Islet precursor cell (in vitro differentiated cells): ENCODE measurements around the gene SREK1.
A peak's percentile ranks its signal among the peaks of the same experiment; 100 is the strongest.
"Not testable (repeated sequence)": the region's sequence is repeated elsewhere in the genome, so short reads cannot be mapped to it uniquely, and the experiment has no call there.

Source experiments
- DNase-seq: peaks from one replicate; pipeline ENCODE4 v3.0.0-alpha.2; 2018

SREK1 gene

GRCh38 chr5:66168226-66168625 lies 24.1 kb downstream of the SREK1 start:
- DNase-seq: no peak

DNA sequence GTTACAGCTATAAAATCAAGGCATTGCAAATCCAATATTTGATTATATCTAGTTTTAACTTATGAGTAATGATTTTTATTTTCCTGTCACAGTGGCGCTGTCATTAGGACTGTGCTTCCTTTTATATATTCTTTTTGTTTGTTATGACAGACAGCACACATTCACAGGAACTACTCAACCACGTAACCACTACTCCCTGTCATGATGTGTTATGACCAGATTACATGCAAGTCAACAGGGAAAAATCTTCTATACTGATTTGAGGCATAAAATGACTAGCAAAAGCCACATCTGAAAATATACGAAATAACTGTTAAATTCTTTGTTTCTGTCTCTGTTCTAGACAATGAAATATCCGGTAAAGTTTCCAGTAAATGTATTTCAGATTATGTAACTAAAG lies 25.4 kb downstream of the SREK1 start:
- no peak for DNase-seq

GRCh38 chr5:66170195-66170919 lies 26.3 kb downstream of the SREK1 start:
- DNase-seq: no peak

DNA sequence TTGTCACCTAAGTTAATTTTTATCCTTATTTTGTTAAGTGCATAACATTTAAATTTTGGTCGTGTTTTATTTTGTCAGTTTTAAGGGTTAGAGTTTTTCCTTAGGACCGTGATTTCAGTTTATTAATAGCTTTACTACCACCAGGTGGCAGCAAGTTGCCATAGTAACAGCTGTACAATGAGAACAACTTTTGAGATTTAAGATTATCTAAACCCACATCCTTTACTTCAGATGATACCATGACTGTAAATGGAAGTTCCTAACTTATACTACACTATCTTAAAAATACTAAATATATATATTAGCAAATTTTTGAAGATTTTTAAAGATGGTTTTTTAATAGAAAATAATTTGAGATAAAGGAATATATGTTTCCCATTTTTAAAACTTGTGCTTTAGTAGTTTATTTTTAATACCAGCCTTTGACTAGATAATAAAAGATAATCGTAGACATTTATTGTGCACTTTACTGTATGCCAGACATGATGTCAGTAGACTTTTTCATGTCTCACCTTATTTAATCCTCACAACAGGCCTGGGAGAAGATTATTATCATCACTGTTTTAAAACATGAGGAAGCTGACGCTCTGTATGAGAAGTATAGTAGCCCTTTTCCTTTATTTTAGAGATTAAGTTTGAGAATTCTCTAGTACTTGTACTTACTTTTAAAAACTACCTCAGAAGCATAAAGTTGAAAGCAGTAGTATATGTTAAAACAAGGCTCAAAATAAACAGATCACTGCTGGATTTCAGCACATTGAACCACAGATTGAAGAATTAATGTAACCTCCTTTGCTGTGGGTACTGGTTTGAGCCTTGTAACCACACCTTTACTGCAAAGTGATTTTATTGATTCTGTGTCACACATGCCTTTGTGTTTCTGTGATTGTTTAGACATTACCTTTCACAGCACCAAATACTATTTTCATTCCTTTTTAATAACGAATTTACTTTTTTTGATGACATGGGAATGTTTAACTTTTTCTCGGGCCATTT lies 27.5 kb downstream of the SREK1 start:
- DNase-seq: no peak

DNA sequence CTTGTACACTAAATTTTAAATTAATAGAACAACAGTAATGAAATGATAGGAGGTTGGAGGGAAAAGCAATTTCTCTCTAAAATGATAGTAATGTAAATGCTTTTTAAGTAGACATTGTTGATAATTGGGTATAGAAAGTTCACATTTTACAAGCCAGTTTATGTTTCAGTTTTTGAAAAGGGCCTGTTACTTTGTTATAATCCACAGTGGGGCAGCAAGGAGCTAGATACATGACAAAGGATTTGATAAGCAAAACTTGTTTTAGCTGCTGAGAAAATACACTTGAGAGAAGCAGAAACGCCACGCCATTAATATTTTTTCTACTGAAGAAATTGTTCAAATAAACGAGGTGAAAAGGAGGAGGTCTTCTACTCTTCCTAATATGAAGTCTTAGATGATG lies 30.2 kb downstream of the SREK1 start:
- DNase-seq: no peak

DNA sequence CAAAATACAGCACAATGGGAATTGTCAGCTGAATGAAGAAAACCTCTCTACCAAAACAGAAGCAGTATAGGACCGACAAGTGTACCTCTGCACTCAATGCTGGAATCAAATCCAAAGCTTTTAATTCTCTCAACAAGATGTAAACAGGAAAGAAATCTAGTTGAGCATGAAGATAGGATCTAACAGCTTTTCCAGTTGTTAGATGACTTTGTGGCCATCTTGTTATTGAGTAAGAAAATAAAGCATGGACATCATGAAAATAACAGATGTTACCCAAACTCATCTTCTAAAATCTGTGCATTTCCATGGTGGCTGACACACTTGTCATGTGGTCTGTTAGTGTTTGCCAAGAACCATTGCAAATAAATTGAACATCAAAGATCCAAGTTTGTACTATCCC lies 34.7 kb downstream of the SREK1 start:
- no peak for DNase-seq

DNA sequence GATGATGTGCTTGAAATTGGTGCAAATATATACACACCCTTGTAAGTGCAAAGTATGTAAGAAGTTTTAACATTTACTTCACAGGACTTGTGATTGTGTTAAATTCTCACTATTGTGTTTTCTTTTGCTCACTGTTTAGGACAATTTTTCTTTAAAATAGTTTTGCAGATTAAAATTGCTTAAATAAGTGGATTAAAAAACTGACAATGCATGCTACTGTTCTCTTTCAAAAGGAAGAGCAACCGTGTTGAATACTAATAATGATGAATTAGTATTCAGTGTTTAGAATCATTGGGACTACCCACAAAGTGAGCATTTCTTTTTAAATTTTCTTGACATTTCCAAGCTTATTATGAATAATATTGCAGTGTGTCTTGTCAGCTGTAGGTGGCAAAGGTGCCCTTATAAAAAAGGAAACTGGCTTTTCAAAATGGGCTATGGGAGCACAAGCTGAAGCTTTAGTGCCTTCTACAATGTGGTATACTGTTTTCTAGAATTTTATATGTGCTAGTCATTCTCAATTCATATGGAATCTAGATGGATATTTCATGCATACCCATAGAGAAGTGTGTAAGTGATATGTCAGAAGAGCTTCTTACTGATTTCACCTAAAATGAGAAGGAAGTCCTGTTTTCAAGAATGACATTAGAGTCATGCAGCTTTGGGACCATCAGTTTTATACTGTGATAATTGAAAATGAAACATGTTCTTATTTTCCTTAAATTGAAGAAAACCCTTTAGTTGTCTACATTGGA lies 35.4 kb downstream of the SREK1 start:
- DNase-seq: no peak

GRCh38 chr5:66180282-66181155 lies 36.4 kb downstream of the SREK1 start:
- DNase-seq: no peak

DNA sequence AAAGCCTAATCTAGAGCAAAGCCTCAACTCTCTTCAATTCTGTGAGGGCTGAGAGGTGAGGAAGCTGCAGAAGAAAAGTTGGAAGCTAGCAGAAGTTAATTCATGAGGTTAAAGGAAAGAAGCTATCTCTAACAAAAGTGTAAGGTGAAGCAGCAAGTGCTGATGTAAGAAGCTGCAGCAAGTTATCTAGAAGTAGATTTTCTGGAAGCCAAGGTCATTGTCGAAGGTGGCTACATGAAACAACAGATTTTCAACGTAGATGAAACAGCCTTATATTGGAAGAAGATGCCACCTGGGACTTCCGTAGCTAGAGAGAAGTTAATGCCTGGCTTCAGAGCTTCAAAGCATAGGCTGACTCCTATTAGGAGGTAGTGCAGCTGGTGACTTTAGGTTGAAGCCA lies 42.0 kb downstream of the SREK1 start:
- DNase-seq: no peak

GRCh38 chr5:66193419-66193818 lies 49.3 kb downstream of the SREK1 start:
- DNase-seq: no peak

DNA sequence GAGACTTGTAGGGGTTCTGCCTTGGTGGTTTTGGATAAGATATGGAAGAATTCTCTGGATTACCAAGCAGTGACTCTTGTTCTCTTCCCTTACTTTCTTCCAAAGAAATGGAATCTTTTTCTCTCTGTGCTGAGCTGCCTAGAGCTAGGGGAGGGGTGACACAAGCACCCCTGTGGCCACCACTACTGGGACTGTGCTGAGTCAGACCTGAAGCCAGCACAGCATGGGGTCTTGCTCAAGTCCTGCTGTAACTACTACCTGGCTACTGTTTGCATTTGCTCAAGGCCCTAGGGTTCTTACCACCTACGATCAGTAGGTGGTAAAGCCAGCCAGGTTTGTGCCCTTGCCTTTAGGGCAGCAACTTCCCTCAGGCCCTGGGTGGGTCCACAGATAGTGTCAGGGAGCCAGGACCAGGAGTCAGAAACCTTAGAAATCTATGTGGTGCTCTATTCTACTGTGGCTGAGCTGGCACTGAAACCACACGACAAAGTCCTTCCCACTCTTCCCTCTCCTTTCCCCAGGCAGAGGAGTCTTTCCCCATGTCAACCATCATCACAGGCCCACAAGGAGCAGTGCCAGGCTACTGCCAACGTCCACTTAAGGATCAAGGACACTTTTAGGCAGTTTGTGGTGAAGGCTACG lies 53.8 kb downstream of the SREK1 start:
- DNase-seq: no peak

GRCh38 chr5:66198837-66199236 lies 54.7 kb downstream of the SREK1 start:
- DNase-seq: no peak

DNA sequence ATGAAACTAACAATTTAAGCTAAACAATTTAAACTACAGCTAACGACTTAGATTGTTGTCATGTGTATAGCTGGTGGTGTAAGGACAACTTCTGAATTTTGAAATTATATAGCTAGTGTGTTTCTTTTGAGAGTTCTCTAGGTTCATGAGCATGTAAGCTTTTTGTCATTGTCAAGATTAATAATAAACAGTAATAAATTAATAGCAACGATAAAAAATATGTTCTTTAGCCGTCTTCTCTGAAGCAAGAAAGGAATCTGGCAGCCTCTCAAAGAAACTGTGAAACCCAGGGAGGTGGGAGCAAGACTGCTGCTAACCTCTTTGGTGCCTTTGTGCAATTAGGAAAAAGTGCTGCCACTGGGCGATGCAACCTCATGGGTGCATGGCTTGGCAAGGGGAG lies 59.4 kb downstream of the SREK1 start:
- no peak for DNase-seq

- no peak for DNase-seq
Observed at GRCh38 chr5:66206465-66206864, 62.4 kb downstream of the SREK1 start.

- no peak for DNase-seq
Observed at GRCh38 chr5:66207800-66208561, 63.9 kb downstream of the SREK1 start.

DNA sequence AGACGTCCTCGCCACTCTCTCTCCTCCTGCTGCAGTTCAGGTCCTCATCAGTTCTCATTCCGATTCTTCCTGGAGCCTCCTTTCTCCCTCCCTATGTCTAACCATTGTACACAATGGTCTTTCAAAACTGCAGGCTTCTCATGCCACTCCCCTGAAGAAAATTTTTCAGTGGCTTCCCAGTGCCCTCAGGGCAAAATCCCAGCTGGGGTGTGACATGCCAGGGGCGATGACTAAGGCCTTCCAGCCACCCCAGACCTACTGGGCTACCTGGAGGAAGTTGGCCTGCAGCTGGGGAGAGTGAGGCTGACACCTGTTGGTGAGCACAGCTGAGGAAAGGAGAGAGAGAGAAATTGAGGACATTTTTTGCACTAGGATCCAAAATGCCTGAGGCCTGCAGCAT lies 65.2 kb downstream of the SREK1 start:
- DNase-seq: peak; percentile 89

DNA sequence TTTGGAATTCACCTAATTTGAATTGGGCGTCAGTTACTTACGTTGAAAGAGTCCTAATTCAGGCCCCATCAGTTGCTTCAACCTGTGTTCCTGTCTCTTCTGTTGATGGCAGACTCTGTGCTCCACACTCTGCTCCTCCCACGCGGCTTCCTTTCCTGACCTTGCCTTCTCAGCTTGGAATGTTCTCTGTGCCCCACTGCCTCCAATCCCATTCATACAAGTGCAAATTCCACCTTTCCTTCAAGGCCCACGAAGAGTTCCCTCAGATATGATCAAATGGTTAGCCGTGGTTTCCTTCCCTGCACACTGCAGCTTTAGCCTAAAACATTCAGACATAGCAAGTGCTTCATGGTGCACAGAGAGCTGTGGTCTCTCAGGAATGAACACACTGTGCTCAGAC lies 65.7 kb downstream of the SREK1 start:
- peak; percentile 60 for DNase-seq

GRCh38 chr5:66213533-66213932 lies 69.4 kb downstream of the SREK1 start:
- DNase-seq: no peak

GRCh38 chr5:66222455-66222854 lies 78.4 kb downstream of the SREK1 start:
- no peak for DNase-seq

GRCh38 chr5:66222896-66223295 lies 78.8 kb downstream of the SREK1 start:
- not testable (repeated sequence) for DNase-seq

GRCh38 chr5:66223637-66224036 lies 79.5 kb downstream of the SREK1 start:
- no peak for DNase-seq
